H1 (cell line): ENCODE measurements around the gene PDE2A. TPM values are rescaled to one million over a fixed set of nuclear protein-coding genes. Genes with fewer than 3 reads are reported as not detected.

Experiments used
- CTCF ChIA-PET: fragments of 300-600 bp; sonication (Branson Sonifier 250); formaldehyde crosslinking; loops from one replicate; lab custom pipeline; 2021; ENCODE audit not compliant: partially characterized antibody; lab: Charles Lee
- POLR2A ChIA-PET: fragments of 300-600 bp; sonication (Branson Sonifier 250); formaldehyde crosslinking; loops from one replicate; lab custom pipeline; 2021; ENCODE audit warnings: inconsistent platforms; ENCODE audit not compliant: partially characterized antibody; lab: Charles Lee
- DNase-seq, 2 experiments: peaks; one replicate each; pipeline versions ENCODE4 v3.0.0 to v3.0.0-alpha.2; 2010 to 2022; ENCODE audit warnings: low spot score in 2 of 2, low read depth in 1 of 2, mixed read lengths in 1 of 2
- FAIRE-seq: peaks from 2 replicates; lab custom pipeline; 2011; peaks lifted over from hg19 to GRCh38; lab: Jason Lieb, UNC
- H2AFZ ChIP-seq: 2 replicates; pipeline ENCODE4 v1.8.1; 2012; ENCODE audit warnings: low read length, inconsistent platforms
- H2AK5ac ChIP-seq: 2 replicates; pipeline ENCODE4 v1.6.1; 2013; ENCODE audit warnings: low read depth, low read length
- H2BK120ac ChIP-seq: replicated peaks from 2 replicates; pipeline ENCODE3; 2013; ENCODE audit warnings: low read depth, low read length, inconsistent platforms
- H2BK12ac ChIP-seq: 2 replicates; pipeline ENCODE4 v1.6.1; 2013; ENCODE audit warnings: low read depth, low read length
- H2BK15ac ChIP-seq: 2 replicates; pipeline ENCODE4 v1.6.1; 2013; ENCODE audit warnings: low read length
- H2BK20ac ChIP-seq: 2 replicates; pipeline ENCODE4 v1.6.1; 2013; ENCODE audit warnings: low read length
- H2BK5ac ChIP-seq: 2 replicates; pipeline ENCODE4 v1.6.1; 2013; ENCODE audit warnings: low read depth, low read length
- H3K14ac ChIP-seq: 2 replicates; pipeline ENCODE4 v1.6.1; 2013; ENCODE audit warnings: inconsistent platforms; ENCODE audit not compliant: insufficient read length
- H3K18ac ChIP-seq: 2 replicates; pipeline ENCODE4 v1.6.1; 2013; ENCODE audit warnings: low read length; ENCODE audit errors: extremely low read depth
- H3K23ac ChIP-seq: 2 replicates; pipeline ENCODE4 v1.6.1; 2013; ENCODE audit warnings: inconsistent platforms; ENCODE audit not compliant: insufficient read length
- H3K23me2 ChIP-seq: 2 replicates; pipeline ENCODE4 v1.6.1; 2013; ENCODE audit warnings: low read depth, low read length
- H3K27ac ChIP-seq: 2 replicates; pipeline ENCODE4 v1.6.1; 2011; ENCODE audit warnings: low read depth, low read length, inconsistent platforms
- H3K27me3 ChIP-seq, 4 experiments: replicated peaks in 1 of 4; 1 replicate in 1 of 4; 2 replicates in 3 of 4; pipeline versions ENCODE4 v1.6.1 to v1.8.1; 2011 to 2013; ENCODE audit warnings: low read length in 3 of 4, mild to moderate bottlenecking in 3 of 4, inconsistent platforms in 2 of 4, mixed read lengths in 2 of 4, moderate library complexity in 1 of 4; ENCODE audit not compliant: control insufficient read depth in 3 of 4, insufficient read depth in 3 of 4; ENCODE audit errors: extremely low read depth in 1 of 4
- H3K36me3 ChIP-seq, 4 experiments: 2 replicates each; pipeline versions ENCODE4 v1.6.1 to v1.8.1; 2011 to 2013; ENCODE audit warnings: mild to moderate bottlenecking in 4 of 4, low read length in 3 of 4, moderate library complexity in 2 of 4, control low read depth in 1 of 4, inconsistent platforms in 1 of 4; ENCODE audit not compliant: insufficient read depth in 4 of 4, control insufficient read depth in 2 of 4
- H3K4ac ChIP-seq: replicated peaks from 2 replicates; pipeline ENCODE3; 2013; ENCODE audit warnings: low read length, low read depth, mixed read lengths, inconsistent platforms; ENCODE audit not compliant: insufficient read length
- H3K4me1 ChIP-seq, 4 experiments: replicated peaks in 1 of 4; 1 replicate in 1 of 4; 2 replicates in 3 of 4; pipeline versions ENCODE4 v1.6.1 to v1.8.1; 2011 to 2013; ENCODE audit warnings: low read length in 3 of 4, inconsistent platforms in 2 of 4, mixed read lengths in 1 of 4; ENCODE audit not compliant: insufficient read depth in 4 of 4, control insufficient read depth in 3 of 4
- H3K4me2 ChIP-seq, 2 experiments: 2 replicates each; pipeline versions ENCODE4 v1.6.1 to v1.8.1; 2011 to 2013; ENCODE audit warnings: low read depth in 2 of 2, low read length in 2 of 2, control low read depth in 1 of 2, inconsistent platforms in 1 of 2, mild to moderate bottlenecking in 1 of 2; ENCODE audit not compliant: insufficient read depth in 1 of 2
- H3K4me3 ChIP-seq, 4 experiments: fragments of 200-600, 300-600 bp in 1 of 4; sonication (generic), shearing (Covaris generic), sonication (Bioruptor Twin) in 1 of 4; 2 replicates each; pipeline versions ENCODE4 v1.5.1 to v1.8.1; 2011 to 2016; ENCODE audit warnings: low read length in 4 of 4, low read depth in 3 of 4, control low read depth in 2 of 4, inconsistent platforms in 2 of 4, mild to moderate bottlenecking in 2 of 4, mixed read lengths in 1 of 4, moderate library complexity in 1 of 4; ENCODE audit not compliant: insufficient read depth in 2 of 4; ENCODE audit errors: extremely low read depth in 1 of 4
- H3K56ac ChIP-seq: replicated peaks from 2 replicates; pipeline ENCODE3; 2013; ENCODE audit warnings: low read depth, mild to moderate bottlenecking, mixed read lengths, low read length, inconsistent platforms; ENCODE audit not compliant: insufficient read length
- H3K79me1 ChIP-seq: 2 replicates; pipeline ENCODE4 v1.6.1; 2013; ENCODE audit warnings: low read depth, low read length, control low read depth
- H3K79me2 ChIP-seq, 2 experiments: 2 replicates each; pipeline versions ENCODE4 v1.6.1 to v1.8.1; 2012 to 2013; ENCODE audit warnings: low read length in 2 of 2, mild to moderate bottlenecking in 2 of 2, inconsistent platforms in 1 of 2; ENCODE audit not compliant: insufficient read depth in 2 of 2, control insufficient read depth in 1 of 2
- H3K9ac ChIP-seq, 4 experiments: replicated peaks in 1 of 4; 1 replicate in 1 of 4; 2 replicates in 3 of 4; pipeline versions ENCODE4 v1.6.1 to v1.8.1; 2011 to 2013; ENCODE audit warnings: low read depth in 3 of 4, low read length in 3 of 4, control low read depth in 2 of 4, mild to moderate bottlenecking in 2 of 4, moderate library complexity in 2 of 4, inconsistent platforms in 1 of 4; ENCODE audit errors: extremely low read depth in 1 of 4
- H3K9me3 ChIP-seq, 2 experiments: 2 replicates each; pipeline versions ENCODE4 v1.6.1 to v1.8.1; 2012 to 2013; ENCODE audit warnings: mild to moderate bottlenecking in 2 of 2, moderate library complexity in 2 of 2, control low read depth in 1 of 2, inconsistent platforms in 1 of 2, low read depth in 1 of 2, low read length in 1 of 2, mixed read lengths in 1 of 2; ENCODE audit not compliant: insufficient read depth in 2 of 2
- H4K20me1 ChIP-seq, 2 experiments: replicated peaks in 1 of 2; 2 replicates each; pipeline versions ENCODE3 to v1.8.1; 2011 to 2013; ENCODE audit warnings: inconsistent platforms in 2 of 2, low read length in 2 of 2, mild to moderate bottlenecking in 1 of 2; ENCODE audit not compliant: insufficient read depth in 2 of 2, control insufficient read depth in 1 of 2
- H4K5ac ChIP-seq: 2 replicates; pipeline ENCODE4 v1.6.1; 2013; ENCODE audit warnings: low read length, low read depth, mixed read lengths, inconsistent platforms; ENCODE audit not compliant: insufficient read length
- H4K8ac ChIP-seq: 2 replicates; pipeline ENCODE4 v1.8.0; 2013; ENCODE audit warnings: mild to moderate bottlenecking, moderate library complexity, low read length, inconsistent platforms; ENCODE audit not compliant: insufficient read depth; ENCODE audit errors: extremely low read depth
- H4K91ac ChIP-seq: replicated peaks from 2 replicates; pipeline ENCODE3; 2013; ENCODE audit warnings: low read length, mixed read lengths, inconsistent platforms; ENCODE audit not compliant: insufficient read length
- SAP30 ChIP-seq: fragments of 300-600 bp; sonication (generic); IDR thresholded peaks from 2 replicates; pipeline ENCODE4 v1.7.1; 2012; ENCODE audit warnings: low read length, moderate library complexity, mild to moderate bottlenecking, inconsistent platforms; ENCODE audit not compliant: insufficient read depth, insufficient replicate concordance
- WGBS, 2 experiments: shearing (Covaris generic) in 1 of 2; methylation state at CpG; one replicate each; pipeline versions ENCODE4 v1.1.6 to v1.1.7; 2013 to 2015; ENCODE audit warnings: low lambda C conversion rate in 2 of 2, mixed read lengths in 2 of 2, inconsistent platforms in 1 of 2, low coverage in 1 of 2, missing lambda C conversion rate in 1 of 2; ENCODE audit not compliant: insufficient replicate concordance in 2 of 2, insufficient coverage in 1 of 2, insufficient read length in 1 of 2; ENCODE audit errors: extremely low coverage in 1 of 2, missing lambda C conversion rate in 1 of 2; 5-methylcytosine and 5-hydroxymethylcytosine counted together
- polyA plus RNA-seq, 7 experiments: library from polyadenylated mRNA; depleted of rRNA in 3 of 7; stranded (reverse) in 5 of 7; unstranded in 2 of 7; fragments of >200 nt in 5 of 7; fragments of 200-250 nt in 2 of 7; gene quantifications; 1 replicate in 5 of 7; 2 replicates in 1 of 7; 4 replicates in 1 of 7; pipeline versions ENCODE4 v1.2.1 to v1.2.3, GENCODE V29; 2011 to 2013; ENCODE audit warnings: missing spikeins in 2 of 7, mixed read lengths in 2 of 7
- total RNA-seq: library from RNA; stranded (reverse); fragmentation: NEBNext Ultra II Directional; extraction: Animal tissue kit (Norgen Biotek cat#: 25700); gene quantifications from 2 replicates; pipeline ENCODE4 v1.2.1, GENCODE V29; 2021

The PDE2A gene
- total and polyA plus RNA-seq, 2 of the 8 experiments (the other 6 are each of a cell fraction or from before 2014, with no cell fraction given) = 3.4 to 7.1 TPM

GRCh38 chr11:72669527-72669926 is 4.7 kb downstream of the PDE2A start:
- no peak overlapping the region for H3K23ac ChIP-seq
- no peak overlapping the region for H3K27ac ChIP-seq
- CTCF ChIA-PET = interaction anchor here (0.7 to 39.6 kb wide), 13 partner anchors 9 to 198 kb away, joined by 3 to 552 read pairs (median 10); no protein-coding TSS in a partner anchor
- H2BK5ac ChIP-seq = peak overlapping the region; percentile 18; the same call in 1 of the 2 replicates
- FAIRE-seq (no peak), DNase-seq (no peak)
- no peaks in the 10 kb centered on the region for H3K79me1 ChIP-seq
- H4K91ac ChIP-seq = no peak overlapping the region
- H3K4me1 ChIP-seq = peaks cover 0 to 19% (median 11%) of the 10 kb centered on the region in 4 experiments; a peak in 6 of 7 replicates
- peaks cover 13 to 14% of the 10 kb centered on the region in 2 experiments for H3K9me3 ChIP-seq
- no peak overlapping the region for H3K14ac ChIP-seq
- peaks cover 0 to 4% of the 10 kb centered on the region in 2 experiments for H4K20me1 ChIP-seq
- no peak overlapping the region for H3K18ac ChIP-seq
- peaks cover 6% of the 10 kb centered on the region; the same call in 1 of the 2 replicates for H3K23me2 ChIP-seq
- no peak overlapping the region for H3K4me2 ChIP-seq
- no peak overlapping the region for H2AK5ac ChIP-seq
- no peak for TF ChIP-seq SAP30
- H3K9ac ChIP-seq = no peak overlapping the region
- no peak overlapping the region for H3K4ac ChIP-seq
- WGBS, 2 experiments = 87% methylated on average over 8 of the region's 8 CpGs; no CpG with 5 or more reads in 1 of the 2 experiments
- no peak overlapping the region for H4K5ac ChIP-seq
- no peak overlapping the region for H2AFZ ChIP-seq
- POLR2A ChIA-PET = interaction anchor here (0.9 to 1.8 kb wide), 6 partner anchors 9 to 79 kb away, joined by 3 to 6 read pairs (median 4); no protein-coding TSS in a partner anchor
- H2BK12ac ChIP-seq = no peak overlapping the region
- no peak overlapping the region for H2BK20ac ChIP-seq
- H2BK15ac ChIP-seq = peak overlapping the region; percentile 92; the same call in 1 of the 2 replicates
- H3K27me3 ChIP-seq = peaks cover 0 to 10% (median 3%) of the 10 kb centered on the region in 4 experiments; a peak in 5 of 7 replicates
- no peak overlapping the region for H2BK120ac ChIP-seq
- no peak overlapping the region for H3K56ac ChIP-seq
- H4K8ac ChIP-seq = no peak overlapping the region
- H3K4me3 ChIP-seq = no peak overlapping the region
- no peaks in the 10 kb centered on the region for H3K36me3 ChIP-seq
- H3K79me2 ChIP-seq = no peaks in the 10 kb centered on the region
